ENCODE results near the gene GPR21.

- TF ChIP-seq CTCF (IDR thresholded peaks at IDR 0.05; ENCODE audit: extremely low read depth in 1 of 2, insufficient read depth in 1 of 2, low read depth in 1 of 2, low read length in 2 of 2), result no peak
- TF ChIP-seq POLR2AphosphoS5 (IDR thresholded peaks at IDR 0.05; ENCODE audit: insufficient read depth, low read depth, low read length), result no peak
- no peak for TF ChIP-seq EZH2 (IDR thresholded peaks at IDR 0.05; ENCODE audit: borderline replicate concordance, low read depth, low read length, severe bottlenecking)
Measured at GRCh38 chr9:123035791-123036190, 2.3 kb downstream of the GPR21 start.

All from endothelial cell of umbilical vein (primary cell).